ENCODE results near the gene AP1M1. TPM values are rescaled to one million over a fixed set of nuclear protein-coding genes. Genes with fewer than 3 reads are reported as not detected.
A peak's percentile ranks its signal among the peaks of the same experiment; 100 is the strongest.
"Not testable (repeated sequence)": the region's sequence is repeated elsewhere in the genome, so short reads cannot be mapped to it uniquely, and the experiment has no call there.

The AP1M1 gene
- total RNA-seq, 1 donor from 2014 or later, result 23.4 TPM

DNA sequence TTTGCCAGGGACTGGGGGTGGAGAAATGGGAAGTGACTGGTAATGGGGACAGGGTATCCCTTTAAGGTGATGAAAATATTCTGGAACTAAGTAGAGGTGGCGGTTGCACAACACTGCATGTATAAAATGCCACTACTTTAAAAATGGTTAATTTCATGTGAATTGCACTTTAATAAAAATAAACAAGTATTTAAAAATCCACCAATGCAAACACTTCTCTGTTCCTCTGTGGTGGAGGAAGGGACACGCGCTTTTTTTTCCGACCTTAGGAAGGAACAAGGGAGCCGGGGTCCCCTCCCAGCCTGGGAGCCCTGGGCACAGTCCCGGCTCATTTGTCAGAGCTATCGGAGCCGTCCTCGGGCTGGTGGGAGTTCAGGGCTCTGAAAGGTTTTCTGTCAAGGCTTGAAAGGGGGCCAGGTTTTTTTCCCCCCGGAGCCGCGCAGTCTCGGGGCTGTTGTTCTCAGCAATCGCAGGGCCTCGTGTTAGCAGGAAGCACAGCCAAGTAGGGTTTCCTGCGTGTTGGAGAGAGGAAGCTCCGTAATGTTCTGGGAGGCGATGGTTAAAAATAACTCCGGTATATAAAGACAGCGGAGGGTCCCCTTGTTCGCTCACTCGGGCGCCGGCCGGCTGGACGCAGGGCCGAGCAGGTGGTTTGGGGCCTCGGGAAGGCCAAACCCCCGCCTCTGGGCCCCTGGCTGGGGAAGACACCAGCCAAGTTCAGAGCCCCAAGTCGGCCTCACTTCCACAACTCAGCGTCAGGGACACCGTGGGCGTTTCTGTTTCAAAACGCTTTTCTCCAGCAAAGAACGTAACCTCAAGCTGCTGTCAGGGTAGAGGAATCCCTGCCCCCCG lies 85.7 kb downstream of the AP1M1 start:
- FAIRE-seq, result no peak
- H3K4me3 ChIP-seq (ENCODE audit: low read depth, low read length), result no peak overlapping the region
- peak; percentile 5 for DNase-seq (ENCODE audit: low read depth)
- H3K27me3 ChIP-seq (ENCODE audit: control insufficient read depth, insufficient read depth, low read length), result peaks cover 2% of the 10 kb centered on the region
- TF ChIP-seq, protein P1, sequence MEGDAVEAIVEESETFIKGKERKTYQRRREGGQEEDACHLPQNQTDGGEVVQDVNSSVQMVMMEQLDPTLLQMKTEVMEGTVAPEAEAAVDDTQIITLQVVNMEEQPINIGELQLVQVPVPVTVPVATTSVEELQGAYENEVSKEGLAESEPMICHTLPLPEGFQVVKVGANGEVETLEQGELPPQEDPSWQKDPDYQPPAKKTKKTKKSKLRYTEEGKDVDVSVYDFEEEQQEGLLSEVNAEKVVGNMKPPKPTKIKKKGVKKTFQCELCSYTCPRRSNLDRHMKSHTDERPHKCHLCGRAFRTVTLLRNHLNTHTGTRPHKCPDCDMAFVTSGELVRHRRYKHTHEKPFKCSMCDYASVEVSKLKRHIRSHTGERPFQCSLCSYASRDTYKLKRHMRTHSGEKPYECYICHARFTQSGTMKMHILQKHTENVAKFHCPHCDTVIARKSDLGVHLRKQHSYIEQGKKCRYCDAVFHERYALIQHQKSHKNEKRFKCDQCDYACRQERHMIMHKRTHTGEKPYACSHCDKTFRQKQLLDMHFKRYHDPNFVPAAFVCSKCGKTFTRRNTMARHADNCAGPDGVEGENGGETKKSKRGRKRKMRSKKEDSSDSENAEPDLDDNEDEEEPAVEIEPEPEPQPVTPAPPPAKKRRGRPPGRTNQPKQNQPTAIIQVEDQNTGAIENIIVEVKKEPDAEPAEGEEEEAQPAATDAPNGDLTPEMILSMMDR (IDR thresholded peaks at IDR 0.05; ENCODE audit: insufficient read depth, low read length, severe bottlenecking), result no peak
- H3K36me3 ChIP-seq (ENCODE audit: control insufficient read depth, insufficient read depth, low read length), result no peaks in the 10 kb centered on the region

DNA sequence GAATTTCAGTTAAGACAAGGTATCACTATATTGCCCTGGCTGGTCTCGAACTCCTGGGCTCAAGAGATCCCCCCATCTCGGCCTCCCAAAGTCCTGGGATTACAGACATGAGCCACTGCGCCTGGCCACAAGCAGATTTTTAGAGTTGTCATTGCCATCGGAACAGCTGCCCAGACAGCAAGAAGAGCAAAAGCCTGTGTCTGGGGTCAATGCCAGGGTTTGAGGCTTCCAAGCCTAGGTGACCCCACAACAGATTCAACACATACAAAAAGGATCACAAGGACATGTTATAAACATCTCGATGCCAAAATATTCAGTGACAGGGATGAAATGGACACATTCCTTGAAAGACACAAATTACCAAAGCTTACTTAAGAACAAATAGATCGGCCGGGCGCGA lies 86.8 kb downstream of the AP1M1 start:
- no peaks in the 10 kb centered on the region for H3K36me3 ChIP-seq (ENCODE audit: control insufficient read depth, insufficient read depth, low read length)
- FAIRE-seq (no peak), DNase-seq (ENCODE audit: low read depth) (no peak)
- H3K4me3 ChIP-seq (ENCODE audit: low read depth, low read length), result no peak overlapping the region
- peaks cover 2% of the 10 kb centered on the region for H3K27me3 ChIP-seq (ENCODE audit: control insufficient read depth, insufficient read depth, low read length)
- TF ChIP-seq, protein P1 (IDR thresholded peaks at IDR 0.05; ENCODE audit: insufficient read depth, low read length, severe bottlenecking), result no peak

DNA sequence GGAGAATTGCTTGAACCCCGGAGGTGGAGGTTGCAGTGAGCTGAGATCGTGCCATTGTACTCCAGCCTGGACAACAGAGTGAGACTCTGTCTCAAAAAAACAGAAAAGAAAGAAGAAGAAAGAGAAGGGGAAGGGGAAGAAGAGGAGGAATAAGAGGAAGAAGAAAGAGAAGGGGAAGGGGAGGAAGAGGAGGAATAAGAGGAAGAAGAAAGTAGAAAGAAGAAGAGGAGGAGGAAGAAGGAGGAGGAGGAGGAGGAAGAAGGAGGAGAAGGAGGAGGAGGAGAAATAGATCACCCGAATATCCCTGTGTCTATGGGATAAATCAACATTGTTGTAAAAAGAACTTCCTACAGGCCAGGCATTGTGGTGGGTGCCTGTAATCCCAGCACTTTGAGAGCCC lies 87.4 kb downstream of the AP1M1 start:
- not testable (repeated sequence) for H3K4me3 ChIP-seq (ENCODE audit: low read depth, low read length); FAIRE-seq; H3K27me3 ChIP-seq (ENCODE audit: control insufficient read depth, insufficient read depth, low read length)

GRCh38 chr19:16285769-16286498 lies 88.2 kb downstream of the AP1M1 start:
- DNase-seq (ENCODE audit: low read depth) (peak; percentile 5), FAIRE-seq (no peak)
- Histone ChIP-seq H3K27me3 (ENCODE audit: control insufficient read depth, insufficient read depth, low read length) (peaks cover 2% of the 10 kb centered on the region), H3K4me3 (ENCODE audit: low read depth, low read length) (no peak overlapping the region), H3K36me3 (ENCODE audit: control insufficient read depth, insufficient read depth, low read length) (no peaks in the 10 kb centered on the region)
- TF ChIP-seq, protein P1 (IDR thresholded peaks at IDR 0.05; ENCODE audit: insufficient read depth, low read length, severe bottlenecking), result no peak

More for the DNA sequence above, 87.4 kb downstream of the AP1M1 start:
- H3K36me3 ChIP-seq (ENCODE audit: control insufficient read depth, insufficient read depth, low read length); DNase-seq (ENCODE audit: low read depth): not testable (repeated sequence)

- TF ChIP-seq, protein P1 (IDR thresholded peaks at IDR 0.05; ENCODE audit: insufficient read depth, low read length, severe bottlenecking), result no peak
- FAIRE-seq (no peak), DNase-seq (ENCODE audit: low read depth) (no peak)
- no peak overlapping the region for H3K4me3 ChIP-seq (ENCODE audit: low read depth, low read length)
- H3K36me3 ChIP-seq (ENCODE audit: control insufficient read depth, insufficient read depth, low read length), result no peaks in the 10 kb centered on the region
- H3K27me3 ChIP-seq (ENCODE audit: control insufficient read depth, insufficient read depth, low read length), result peaks cover 2% of the 10 kb centered on the region
Observed at GRCh38 chr19:16288544-16288943, 90.8 kb downstream of the AP1M1 start.

GRCh38 chr19:16289594-16289993 lies 91.9 kb downstream of the AP1M1 start:
- Histone ChIP-seq H3K4me3 (ENCODE audit: low read depth, low read length) (no peak overlapping the region), H3K27me3 (ENCODE audit: control insufficient read depth, insufficient read depth, low read length) (peaks cover 2% of the 10 kb centered on the region), H3K36me3 (ENCODE audit: control insufficient read depth, insufficient read depth, low read length) (no peaks in the 10 kb centered on the region)
- FAIRE-seq, result no peak
- no peak for DNase-seq (ENCODE audit: low read depth)
- TF ChIP-seq, protein P1 (IDR thresholded peaks at IDR 0.05; ENCODE audit: insufficient read depth, low read length, severe bottlenecking), result no peak
